Bronchial epithelial cell (primary cell): ENCODE measurements around the gene DENND5B. TPM values are rescaled to one million over a fixed set of nuclear protein-coding genes. Genes with fewer than 3 reads are reported as not detected.

Experiments
- DNase-seq: peaks from one replicate; pipeline ENCODE4 v3.0.0-alpha.2; 2010; ENCODE audit warnings: low read depth
- FAIRE-seq: peaks from 2 replicates; lab custom pipeline; 2011; peaks lifted over from hg19 to GRCh38; lab: Jason Lieb, UNC
- H3K27me3 ChIP-seq: 2 replicates; pipeline ENCODE4 v1.5.1; 2011; ENCODE audit warnings: low read length; ENCODE audit not compliant: control insufficient read depth, insufficient read depth
- H3K36me3 ChIP-seq: 2 replicates; pipeline ENCODE4 v1.5.1; 2011; ENCODE audit warnings: low read length; ENCODE audit not compliant: control insufficient read depth, insufficient read depth
- H3K4me3 ChIP-seq: 2 replicates; pipeline ENCODE4 v1.5.1; 2011; ENCODE audit warnings: mild to moderate bottlenecking, low read depth, low read length, control low read depth
- CTCF ChIP-seq: IDR thresholded peaks from 2 replicates; pipeline ENCODE4 v1.5.1; 2011; ENCODE audit warnings: mild to moderate bottlenecking, moderate library complexity, low read length, control low read depth, inconsistent platforms; ENCODE audit not compliant: insufficient read depth, severe bottlenecking
- total RNA-seq: library from RNA; depleted of rRNA; stranded (reverse); fragments of >200 nt; gene quantifications from 2 replicates; pipeline ENCODE4 v1.2.1, GENCODE V29; 2014

DENND5B gene
- total RNA-seq, 1 donor from 2014 or later = 4.7 TPM

GRCh38 chr12:31471823-31472222 lies 119.1 kb downstream of the DENND5B start:
- DNase-seq = peak; percentile 11
- no peaks in the 10 kb centered on the region for H3K36me3 ChIP-seq
- H3K27me3 ChIP-seq = no peaks in the 10 kb centered on the region
- no peak for TF ChIP-seq CTCF
- H3K4me3 ChIP-seq = no peak overlapping the region
- FAIRE-seq = no peak

- DNase-seq (no peak), FAIRE-seq (no peak)
- Histone ChIP-seq H3K36me3 (no peaks in the 10 kb centered on the region), H3K4me3 (no peak overlapping the region), H3K27me3 (no peaks in the 10 kb centered on the region)
- no peak for TF ChIP-seq CTCF
These were observed 119.9 kb downstream of the DENND5B start for GRCh38 chr12:31471051-31471450.

GRCh38 chr12:31470459-31470858 lies 120.5 kb downstream of the DENND5B start:
- FAIRE-seq = no peak
- Histone ChIP-seq H3K4me3 (no peak overlapping the region), H3K27me3 (no peaks in the 10 kb centered on the region), H3K36me3 (no peaks in the 10 kb centered on the region)
- no peak for TF ChIP-seq CTCF
- DNase-seq = no peak

GRCh38 chr12:31466768-31467167 lies 124.2 kb downstream of the DENND5B start:
- no peak for FAIRE-seq
- TF ChIP-seq CTCF = no peak
- Histone ChIP-seq H3K36me3 (no peaks in the 10 kb centered on the region), H3K27me3 (no peaks in the 10 kb centered on the region), H3K4me3 (no peak overlapping the region)
- peak; percentile 12 for DNase-seq

- Histone ChIP-seq H3K36me3 (no peaks in the 10 kb centered on the region), H3K27me3 (no peaks in the 10 kb centered on the region), H3K4me3 (no peak overlapping the region)
- no peak for DNase-seq
- FAIRE-seq = no peak
- TF ChIP-seq CTCF = no peak
These were observed 125.9 kb downstream of the DENND5B start for GRCh38 chr12:31465002-31465401.

GRCh38 chr12:31460024-31460423 lies 130.9 kb downstream of the DENND5B start:
- no peaks in the 10 kb centered on the region for H3K36me3 ChIP-seq
- no peak for TF ChIP-seq CTCF
- DNase-seq = no peak
- H3K27me3 ChIP-seq = no peaks in the 10 kb centered on the region
- H3K4me3 ChIP-seq = no peak overlapping the region
- FAIRE-seq = no peak
